ENCODE data around the gene SYT10. TPM values are rescaled to one million over a fixed set of nuclear protein-coding genes. Genes with fewer than 3 reads are reported as not detected.

Gene SYT10
- total and polyA plus RNA-seq, 2 donors (not counting 1 experiment from before 2014, with no cell fraction given) = not detected

GRCh38 chr12:33330940-33331339 is 108.7 kb downstream of the SYT10 start:
- Histone ChIP-seq H3K4me2 (replicated peaks; ENCODE audit: low read depth, low read length, poor library complexity, severe bottlenecking) (no peak overlapping the region), H3K4me1 (ENCODE audit: control insufficient read depth in 2 of 2, insufficient read depth in 2 of 2, low read length in 2 of 2) (no peaks in the 10 kb centered on the region), H4K20me1 (ENCODE audit: control insufficient read depth, insufficient read depth, low read length, poor library complexity, severe bottlenecking) (no peaks in the 10 kb centered on the region), H3K27ac (ENCODE audit: low read length in 2 of 2) (no peak overlapping the region), H2AFZ (ENCODE audit: insufficient read depth, low read depth, low read length, poor library complexity, severe bottlenecking) (no peak overlapping the region), H3K36me3 (replicated peaks in 1 of 2; ENCODE audit: control extremely low read depth in 1 of 2, control insufficient read depth in 1 of 2, extremely low read depth in 1 of 2, insufficient read depth in 2 of 2, low read length in 1 of 2) (no peaks in the 10 kb centered on the region), H3K27me3 (replicated peaks in 1 of 4; ENCODE audit: control extremely low read depth in 1 of 4, control insufficient read depth in 3 of 4, insufficient read depth in 4 of 4, low read length in 3 of 4) (no peaks in the 10 kb centered on the region), H3K9ac (ENCODE audit: low read length) (no peak overlapping the region), H3K9me3 (ENCODE audit: control extremely low read depth in 1 of 3, control insufficient read depth in 2 of 3, insufficient read depth in 1 of 3, low read length in 2 of 3) (peaks cover 0 to 3% (median 0%) of the 10 kb centered on the region in 3 donors), H3K79me2 (ENCODE audit: control insufficient read depth, insufficient read depth, low read length) (no peaks in the 10 kb centered on the region), H3K4me3 (ENCODE audit: control extremely low read depth in 1 of 5, extremely low read depth in 1 of 5, insufficient read depth in 1 of 5, low read depth in 2 of 5, low read length in 4 of 5) (no peak overlapping the region)
- CTCF ChIA-PET = no interaction called here
- no peaks in the 10 kb centered on the region for H3K9me3 Mint-ChIP-seq (ENCODE audit: insufficient read depth)
- DNase-seq (no peak), ATAC-seq (ENCODE audit: low read depth) (no peak)
- H3K27me3 Mint-ChIP-seq = no peaks in the 10 kb centered on the region
- no CpG with 5 or more reads among the region's 2 CpGs for WGBS (ENCODE audit: insufficient coverage)
- H3K27ac Mint-ChIP-seq = no peak overlapping the region
- H3K4me3 Mint-ChIP-seq = no peak overlapping the region
- TF ChIP-seq CTCF (IDR thresholded peaks at IDR 0.05) (no peak), EZH2 (IDR thresholded peaks at IDR 0.05; ENCODE audit: borderline replicate concordance, insufficient read depth, low read depth, low read length, poor library complexity, severe bottlenecking) (no peak)
- H3K4me1 Mint-ChIP-seq = no peaks in the 10 kb centered on the region
- intact Hi-C loops (cut with micrococcal nuclease) = no loop called here
- POLR2A ChIA-PET = no interaction called here

Data from B cell (primary cell).